OCI-LY7 (cell line): ENCODE measurements around the gene UBE2E3.

Source experiments
- CTCF ChIP-seq: fragments of 200-600 bp; sonication (generic); conservative IDR thresholded peaks from 2 replicates; pipeline ENCODE4 v1.5.1; 2014; ENCODE audit warnings: mild to moderate bottlenecking, antibody characterized with exemption, low read length, moderate library complexity, mixed read lengths
- EZH2phosphoT487 ChIP-seq: fragments of 200-600 bp; sonication (generic); IDR thresholded peaks from 2 replicates; pipeline ENCODE4 v1.6.1; 2018; ENCODE audit warnings: low read depth, borderline replicate concordance, mild to moderate bottlenecking, mixed run types, antibody characterized with exemption, low read length, moderate library complexity, mixed read lengths

- TF ChIP-seq CTCF (no peak), EZH2phosphoT487 (no peak)
Observed at GRCh38 chr2:181103659-181104058, 123.3 kb downstream of the UBE2E3 start.
